K562 (cell line): ENCODE data around the gene PTGIR. TPM values are rescaled to one million over a fixed set of nuclear protein-coding genes. Genes with fewer than 3 reads are reported as not detected.

Experiments
- ATAC-seq: fragments of 200-7000 bp; cut with Tn5 transposase; 3 replicates; pipeline ENCODE4 v1.9.1; 2020; ENCODE audit warnings: moderate library complexity
- BruUV-seq: library from RNA; stranded (reverse); fragments of 400-500 nt; replicated peaks from 2 replicates; lab custom pipeline; 2021; lab: Mats Ljungman, UMichigan
- CTCF ChIA-PET: fragments of 300-600 bp; formaldehyde crosslinking; extraction: SDS; loops from one replicate; lab custom pipeline; 2021; ENCODE audit warnings: low intra/inter-chr PET ratio; lab: Yijun Ruan, JAX
- POLR2A ChIA-PET: fragments of 300-600, 350-650 bp; sonication (Branson Sonifier 250); formaldehyde crosslinking; extraction: SDS; loops from one replicate; lab custom pipeline; 2021; ENCODE audit warnings: antibody characterized with exemption, inconsistent platforms; lab: Yijun Ruan, JAX
- DNase-seq, 4 experiments: peaks; one replicate each; pipeline versions ENCODE4 v3.0.0 to v3.0.0-alpha.2; 2011 to 2018; ENCODE audit warnings: low spot score in 3 of 4, mixed read lengths in 3 of 4; ENCODE audit errors: extremely low read depth in 1 of 4
- FAIRE-seq: peaks from 2 replicates; lab custom pipeline; 2011; peaks lifted over from hg19 to GRCh38; lab: Jason Lieb, UNC
- H2AFZ ChIP-seq: 2 replicates; pipeline ENCODE4 v1.6.0; 2011; ENCODE audit warnings: low read depth, low read length, control low read depth, inconsistent platforms
- H3K27ac ChIP-seq: fragments of 200-600 bp; 3 replicates; pipeline ENCODE4 v1.8.0; 2011; ENCODE audit warnings: low read depth, mild to moderate bottlenecking, control low read depth, inconsistent platforms, low read length, moderate library complexity, mixed read lengths; ENCODE audit errors: extremely low read depth
- H3K27me3 ChIP-seq, 2 experiments: fragments of 300-600 bp in 1 of 2; 2 replicates in 1 of 2; 3 replicates in 1 of 2; pipeline versions ENCODE4 v1.6.0 to v1.8.0; 2011; ENCODE audit warnings: inconsistent platforms in 2 of 2, low read length in 2 of 2, mild to moderate bottlenecking in 1 of 2, mixed read lengths in 1 of 2, moderate library complexity in 1 of 2; ENCODE audit not compliant: control insufficient read depth in 2 of 2, insufficient read depth in 2 of 2
- H3K36me3 ChIP-seq: fragments of 300-600 bp; 3 replicates; pipeline ENCODE4 v1.8.0; 2011; ENCODE audit warnings: mild to moderate bottlenecking, low read length, inconsistent platforms; ENCODE audit not compliant: control insufficient read depth, insufficient read depth
- H3K4me1 ChIP-seq, 2 experiments: fragments of 200-600 bp in 1 of 2; replicated peaks in 1 of 2; 2 replicates in 1 of 2; 3 replicates in 1 of 2; pipeline versions ENCODE4 v1.5.1 to v1.8.0; 2011; ENCODE audit warnings: inconsistent platforms in 2 of 2, low read length in 2 of 2, mild to moderate bottlenecking in 1 of 2, mixed read lengths in 1 of 2, moderate library complexity in 1 of 2; ENCODE audit not compliant: control insufficient read depth in 2 of 2, insufficient read depth in 2 of 2
- H3K4me2 ChIP-seq: 2 replicates; pipeline ENCODE4 v1.6.1; 2011; ENCODE audit warnings: low read length, control low read depth, inconsistent platforms, mixed read lengths; ENCODE audit not compliant: insufficient read depth
- H3K4me3 ChIP-seq: fragments of 200-600 bp; sonication (generic), shearing (Covaris generic); 2 replicates; pipeline ENCODE4 v1.5.1; 2016; ENCODE audit warnings: control low read depth, inconsistent platforms
- H3K79me2 ChIP-seq: fragments of 200-600 bp; 3 replicates; pipeline ENCODE4 v1.8.0; 2011; ENCODE audit warnings: low read length, inconsistent platforms; ENCODE audit not compliant: control insufficient read depth, insufficient read depth
- H3K9ac ChIP-seq, 2 experiments: 2 replicates each; pipeline versions ENCODE4 v1.6.0 to v1.6.1; 2011; ENCODE audit warnings: low read depth in 2 of 2, low read length in 2 of 2, control low read depth in 1 of 2, inconsistent platforms in 1 of 2, mild to moderate bottlenecking in 1 of 2, mixed read lengths in 1 of 2; ENCODE audit not compliant: insufficient read depth in 1 of 2
- H3K9me1 ChIP-seq: one replicate; pipeline ENCODE4 v1.6.0; 2011; ENCODE audit warnings: inconsistent platforms, mild to moderate bottlenecking, low read length, moderate library complexity; ENCODE audit not compliant: control insufficient read depth, insufficient read depth
- H3K9me3 ChIP-seq: replicated peaks from 2 replicates; pipeline ENCODE4 v1.5.1; 2011; ENCODE audit warnings: low read depth, low read length, inconsistent platforms; ENCODE audit not compliant: control insufficient read depth, insufficient read depth
- H4K20me1 ChIP-seq: replicated peaks from 2 replicates; pipeline ENCODE4 v1.6.1; 2011; ENCODE audit warnings: low read length, inconsistent platforms, mixed read lengths; ENCODE audit not compliant: control insufficient read depth, insufficient read depth
- CBFB ChIP-seq: sonication (generic); formaldehyde crosslinking; IDR thresholded peaks from 2 replicates; pipeline ENCODE4 v1.4.0; 2020; ENCODE audit warnings: mild to moderate bottlenecking, missing genetic modification reagents
- CEBPG ChIP-seq, 3 experiments: fragments of 200-800 bp in 1 of 3; sonication (Bioruptor generic) in 1 of 3; sonication (generic) in 1 of 3; formaldehyde crosslinking in 1 of 3; IDR thresholded peaks in 2 of 3; conservative IDR thresholded peaks in 1 of 3; 2 replicates each; pipeline versions ENCODE4 v1.6.1 to v1.8.0; 2016 to 2022; ENCODE audit warnings: missing compliant biosample characterization in 2 of 3, missing genetic modification characterization in 2 of 3, mild to moderate bottlenecking in 1 of 3, missing genetic modification reagents in 1 of 3
- HNRNPH1 ChIP-seq: fragments of 200-400 bp; formaldehyde crosslinking; optimal IDR thresholded peaks from 2 replicates; pipeline ENCODE3; 2017; ENCODE audit warnings: low read depth, mild to moderate bottlenecking, low read length, moderate library complexity
- KDM1A ChIP-seq, 2 experiments: fragments of 450-650 bp; IDR thresholded peaks; 2 replicates each; pipeline ENCODE4 v1.6.1; 2016; ENCODE audit warnings: mild to moderate bottlenecking in 2 of 2
- MED1 ChIP-seq: sonication (generic); formaldehyde crosslinking; IDR thresholded peaks from 2 replicates; pipeline ENCODE4 v1.8.1; 2023; ENCODE audit warnings: missing genetic modification reagents, borderline replicate concordance
- NR2C2 ChIP-seq, 2 experiments: fragments of 200-800 bp in 1 of 2; sonication (Bioruptor generic) in 1 of 2; sonication (generic) in 1 of 2; formaldehyde crosslinking in 1 of 2; IDR thresholded peaks; 2 replicates each; pipeline versions ENCODE4 v1.6.1 to v1.8.0; 2016 to 2022; ENCODE audit warnings: mild to moderate bottlenecking in 1 of 2, missing compliant biosample characterization in 1 of 2, missing genetic modification characterization in 1 of 2, missing genetic modification reagents in 1 of 2
- NR3C1 ChIP-seq: sonication (generic); formaldehyde crosslinking; IDR thresholded peaks from 2 replicates; pipeline ENCODE4 v1.8.1; 2022; ENCODE audit warnings: missing genetic modification reagents
- SRSF7 ChIP-seq: fragments of 200-400 bp; formaldehyde crosslinking; optimal IDR thresholded peaks from 2 replicates; pipeline ENCODE3; 2017; ENCODE audit warnings: mild to moderate bottlenecking, low read depth, low read length
- THRAP3 ChIP-seq: fragments of 450-650 bp; IDR thresholded peaks from 2 replicates; pipeline ENCODE4 v1.6.1; 2016; ENCODE audit warnings: mild to moderate bottlenecking, inconsistent platforms, borderline replicate concordance
- XRCC4 ChIP-seq: IDR thresholded peaks from one replicate; pipeline ENCODE4 v1.6.1; 2011; ENCODE audit not compliant: insufficient read depth, insufficient read length; ENCODE audit errors: extremely low read depth
- ZFX ChIP-seq: sonication (generic); formaldehyde crosslinking; IDR thresholded peaks from 2 replicates; pipeline ENCODE4 v1.8.0; 2022; ENCODE audit warnings: mild to moderate bottlenecking, missing genetic modification reagents, moderate library complexity
- WGBS: fragments of 100-300 bp; shearing (Covaris generic); methylation state at CpG from one replicate; pipeline ENCODE4 v1.1.6; 2016; ENCODE audit warnings: low coverage, mixed read lengths; ENCODE audit not compliant: insufficient coverage; ENCODE audit errors: missing lambda C conversion rate; 5-methylcytosine and 5-hydroxymethylcytosine counted together
- in situ Hi-C: fragments of 300-500 bp; cut with MboI; formaldehyde crosslinking; loops from 4 replicates; pipeline ENCODE4 v1.15.0; 2018; ENCODE audit warnings: inconsistent platforms, mixed read lengths
- intact Hi-C: fragments of 100-400 bp; cut with micrococcal nuclease; formaldehyde crosslinking; loops from 2 replicates; pipeline ENCODE4 v1.14.2; 2022
- polyA plus RNA-seq, 8 experiments: library from polyadenylated mRNA; depleted of rRNA in 4 of 8; stranded (reverse) in 5 of 8; unstranded in 3 of 8; fragments of >200 nt; fragmentation: Nextera tagmentation in 2 of 8; fragmentation: Illumina TruSeq in 1 of 8; extraction: Ambion mirVana in 2 of 8; extraction: Trizol in 1 of 8; gene quantifications; 2 replicates each; pipeline versions ENCODE4 v1.2.1 to v1.2.3, GENCODE V29; 2011 to 2014; ENCODE audit warnings: inconsistent platforms in 1 of 8, missing spikeins in 1 of 8
- total RNA-seq, 7 experiments: library from RNA; depleted of rRNA in 6 of 7; stranded (reverse); fragments of >200 nt in 6 of 7; fragmentation: Illumina TruSeq in 2 of 7; extraction: Trizol in 2 of 7; gene quantifications; 2 replicates each; pipeline versions ENCODE4 v1.2.1 to v1.2.3, GENCODE V29; 2011 to 2021; ENCODE audit warnings: low replicate concordance in 1 of 7
- TF ChIP-seq, protein P1 (sequence below): fragments of 450-650 bp; IDR thresholded peaks from 2 replicates; pipeline ENCODE4 v1.6.1; 2018; ENCODE audit warnings: mild to moderate bottlenecking, low read depth; ENCODE audit not compliant: partially characterized antibody
- TF ChIP-seq, protein P2 (sequence below): fragments of 250-450 bp; sonication (Bioruptor Pico); IDR thresholded peaks from 2 replicates; pipeline ENCODE4 v1.5.0; 2021; ENCODE audit warnings: mild to moderate bottlenecking, borderline replicate concordance
- TF ChIP-seq, protein P3 (sequence below): fragments of 250-450 bp; sonication (Bioruptor Pico); IDR thresholded peaks from 2 replicates; pipeline ENCODE4 v1.5.0; 2020; ENCODE audit warnings: mild to moderate bottlenecking
- TF ChIP-seq, protein P4 (sequence below): sonication (generic); formaldehyde crosslinking; IDR thresholded peaks from 2 replicates; pipeline ENCODE4 v1.9.0; 2022; ENCODE audit warnings: mild to moderate bottlenecking, missing genetic modification reagents

The PTGIR gene
- total and polyA plus RNA-seq, 9 of the 15 experiments (the other 6 are each of a cell fraction or from before 2014, with no cell fraction given) = 0.11 to 3.4 (median 1.1) TPM; not detected in 1

DNA sequence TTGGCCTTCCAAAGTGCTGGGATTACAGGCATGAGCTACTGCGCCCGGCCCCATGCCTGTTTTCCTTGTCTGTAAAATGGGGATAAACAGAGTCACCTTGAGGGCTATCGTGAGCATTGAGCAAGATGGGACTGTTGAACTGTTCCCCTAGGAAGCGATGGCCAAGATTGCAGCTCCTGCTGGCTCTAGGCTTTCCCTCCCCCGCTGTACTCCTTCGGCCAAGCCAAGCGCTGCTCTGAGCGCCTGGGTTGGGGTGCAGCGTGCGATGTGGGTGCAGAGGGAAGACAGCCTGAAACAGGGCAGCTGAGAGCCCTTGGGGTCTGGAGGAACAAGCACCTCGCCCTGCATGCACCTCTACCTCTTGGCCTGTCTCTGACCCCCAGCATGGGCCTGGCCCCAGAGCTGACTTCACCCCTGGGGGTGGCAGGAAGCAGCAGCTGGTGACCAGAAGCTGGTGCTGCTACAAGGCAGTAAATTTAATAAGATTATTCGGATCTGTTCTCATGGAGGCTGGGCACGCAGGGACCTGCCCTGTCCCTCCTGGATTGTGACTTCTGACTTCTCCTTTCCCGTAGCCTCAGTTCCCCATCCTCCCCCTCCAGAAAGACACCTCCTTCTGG lies 5.8 kb upstream of the PTGIR start:
- Histone ChIP-seq H3K79me2 (no peaks in the 10 kb centered on the region), H3K9me1 (no peaks in the 10 kb centered on the region), H3K9me3 (no peaks in the 10 kb centered on the region), H3K36me3 (no peaks in the 10 kb centered on the region), H3K27me3 (no peaks in the 10 kb centered on the region), H3K9ac (peak overlapping the region in 1 of 2 experiments; percentile 66; a peak in 2 of 4 replicates), H3K27ac (no peak overlapping the region), H2AFZ (no peak overlapping the region), H3K4me1 (peaks cover 37 to 70% of the 10 kb centered on the region in 2 experiments), H3K4me2 (no peak overlapping the region), H4K20me1 (no peaks in the 10 kb centered on the region), H3K4me3 (no peak overlapping the region)
- POLR2A ChIA-PET = interaction anchor here (0.6 to 1.7 kb wide), 8 partner anchors 9 to 143 kb away, joined by 3 to 6 read pairs (median 4); no protein-coding TSS in a partner anchor
- intact Hi-C loops = no loop called here
- in situ Hi-C loops = no loop called here
- FAIRE-seq = no peak
- ATAC-seq = no peak
- CTCF ChIA-PET = no interaction called here
- DNase-seq = no peak
- no TSS peak for BruUV-seq
- WGBS = 52% methylated on average over 14 of the region's 14 CpGs
- 0 out of 4 replicates have a peak, but pooled peaks of 1 of the 2 experiments have one; percentile 26 for TF ChIP-seq KDM1A (IDR thresholded peaks at IDR 0.05)
- TF ChIP-seq, protein P1, sequence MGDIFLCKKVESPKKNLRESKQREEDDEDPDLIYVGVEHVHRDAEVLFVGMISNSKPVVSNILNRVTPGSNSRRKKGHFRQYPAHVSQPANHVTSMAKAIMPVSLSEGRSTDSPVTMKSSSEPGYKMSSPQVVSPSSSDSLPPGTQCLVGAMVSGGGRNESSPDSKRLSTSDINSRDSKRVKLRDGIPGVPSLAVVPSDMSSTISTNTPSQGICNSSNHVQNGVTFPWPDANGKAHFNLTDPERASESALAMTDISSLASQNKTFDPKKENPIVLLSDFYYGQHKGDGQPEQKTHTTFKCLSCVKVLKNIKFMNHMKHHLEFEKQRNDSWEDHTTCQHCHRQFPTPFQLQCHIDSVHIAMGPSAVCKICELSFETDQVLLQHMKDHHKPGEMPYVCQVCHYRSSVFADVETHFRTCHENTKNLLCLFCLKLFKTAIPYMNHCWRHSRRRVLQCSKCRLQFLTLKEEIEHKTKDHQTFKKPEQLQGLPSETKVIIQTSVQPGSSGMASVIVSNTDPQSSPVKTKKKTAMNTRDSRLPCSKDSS = no peak
- no peak for TF ChIP-seq SRSF7
- TF ChIP-seq NR3C1 (CRISPR knock-in tag) = no peak
- TF ChIP-seq MED1 (CRISPR knock-in tag) = no peak
- TF ChIP-seq, protein P2, sequence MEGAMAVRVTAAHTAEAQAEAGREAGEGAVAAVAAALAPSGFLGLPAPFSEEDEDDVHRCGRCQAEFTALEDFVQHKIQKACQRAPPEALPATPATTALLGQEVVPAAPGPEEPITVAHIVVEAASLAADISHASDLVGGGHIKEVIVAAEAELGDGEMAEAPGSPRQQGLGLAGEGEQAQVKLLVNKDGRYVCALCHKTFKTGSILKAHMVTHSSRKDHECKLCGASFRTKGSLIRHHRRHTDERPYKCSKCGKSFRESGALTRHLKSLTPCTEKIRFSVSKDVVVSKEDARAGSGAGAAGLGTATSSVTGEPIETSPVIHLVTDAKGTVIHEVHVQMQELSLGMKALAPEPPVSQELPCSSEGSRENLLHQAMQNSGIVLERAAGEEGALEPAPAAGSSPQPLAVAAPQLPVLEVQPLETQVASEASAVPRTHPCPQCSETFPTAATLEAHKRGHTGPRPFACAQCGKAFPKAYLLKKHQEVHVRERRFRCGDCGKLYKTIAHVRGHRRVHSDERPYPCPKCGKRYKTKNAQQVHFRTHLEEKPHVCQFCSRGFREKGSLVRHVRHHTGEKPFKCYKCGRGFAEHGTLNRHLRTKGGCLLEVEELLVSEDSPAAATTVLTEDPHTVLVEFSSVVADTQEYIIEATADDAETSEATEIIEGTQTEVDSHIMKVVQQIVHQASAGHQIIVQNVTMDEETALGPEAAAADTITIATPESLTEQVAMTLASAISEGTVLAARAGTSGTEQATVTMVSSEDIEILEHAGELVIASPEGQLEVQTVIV (CRISPR knock-in tag) = no peak
- TF ChIP-seq, protein P3, sequence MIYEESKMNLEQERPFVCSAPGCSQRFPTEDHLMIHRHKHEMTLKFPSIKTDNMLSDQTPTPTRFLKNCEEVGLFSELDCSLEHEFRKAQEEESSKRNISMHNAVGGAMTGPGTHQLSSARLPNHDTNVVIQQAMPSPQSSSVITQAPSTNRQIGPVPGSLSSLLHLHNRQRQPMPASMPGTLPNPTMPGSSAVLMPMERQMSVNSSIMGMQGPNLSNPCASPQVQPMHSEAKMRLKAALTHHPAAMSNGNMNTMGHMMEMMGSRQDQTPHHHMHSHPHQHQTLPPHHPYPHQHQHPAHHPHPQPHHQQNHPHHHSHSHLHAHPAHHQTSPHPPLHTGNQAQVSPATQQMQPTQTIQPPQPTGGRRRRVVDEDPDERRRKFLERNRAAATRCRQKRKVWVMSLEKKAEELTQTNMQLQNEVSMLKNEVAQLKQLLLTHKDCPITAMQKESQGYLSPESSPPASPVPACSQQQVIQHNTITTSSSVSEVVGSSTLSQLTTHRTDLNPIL = no peak
- no peak for TF ChIP-seq THRAP3
- TF ChIP-seq CEBPG (CRISPR knock-in tag; IDR thresholded peaks at IDR 0.05) = peak; percentile 19; the same call in 1 of the 2 replicates
- no peak for TF ChIP-seq CEBPG (tag; conservative IDR thresholded peaks at IDR 0.05 in 1 of 2, IDR thresholded peaks at IDR 0.05 in 1 of 2)
- TF ChIP-seq XRCC4 = no peak
- TF ChIP-seq, protein P4, sequence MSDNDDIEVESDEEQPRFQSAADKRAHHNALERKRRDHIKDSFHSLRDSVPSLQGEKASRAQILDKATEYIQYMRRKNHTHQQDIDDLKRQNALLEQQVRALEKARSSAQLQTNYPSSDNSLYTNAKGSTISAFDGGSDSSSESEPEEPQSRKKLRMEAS (CRISPR knock-in tag) = 0 out of 2 replicates have a peak, but pooled peaks have one; percentile 36
- no peak for TF ChIP-seq ZFX (CRISPR knock-in tag)
- TF ChIP-seq CBFB (CRISPR knock-in tag) = no peak
- no peak for TF ChIP-seq HNRNPH1
- no peak for TF ChIP-seq NR2C2 (CRISPR knock-in tag; IDR thresholded peaks at IDR 0.05)
- TF ChIP-seq NR2C2 (tag; IDR thresholded peaks at IDR 0.05) = no peak
